HepG2 (cell line): Measurements from ENCODE around the gene PLK5.

Source experiments
- EZH2 ChIP-seq: conservative IDR thresholded peaks from 2 replicates; pipeline ENCODE4 v1.6.1; 2012; ENCODE audit warnings: mild to moderate bottlenecking, low read depth, low read length, moderate library complexity
- HOMEZ ChIP-seq: IDR thresholded peaks from 2 replicates; pipeline ENCODE4 v1.6.1; 2016; ENCODE audit warnings: low read depth
- KMT2B ChIP-seq: IDR thresholded peaks from 2 replicates; pipeline ENCODE4 v1.6.1; 2016; ENCODE audit warnings: missing genetic modification reagents, missing compliant biosample characterization
- TF ChIP-seq, protein P1 (sequence below): sonication (generic); formaldehyde crosslinking; IDR thresholded peaks from 2 replicates; pipeline ENCODE4 v1.4.0; 2020; ENCODE audit warnings: missing genetic modification reagents

DNA sequence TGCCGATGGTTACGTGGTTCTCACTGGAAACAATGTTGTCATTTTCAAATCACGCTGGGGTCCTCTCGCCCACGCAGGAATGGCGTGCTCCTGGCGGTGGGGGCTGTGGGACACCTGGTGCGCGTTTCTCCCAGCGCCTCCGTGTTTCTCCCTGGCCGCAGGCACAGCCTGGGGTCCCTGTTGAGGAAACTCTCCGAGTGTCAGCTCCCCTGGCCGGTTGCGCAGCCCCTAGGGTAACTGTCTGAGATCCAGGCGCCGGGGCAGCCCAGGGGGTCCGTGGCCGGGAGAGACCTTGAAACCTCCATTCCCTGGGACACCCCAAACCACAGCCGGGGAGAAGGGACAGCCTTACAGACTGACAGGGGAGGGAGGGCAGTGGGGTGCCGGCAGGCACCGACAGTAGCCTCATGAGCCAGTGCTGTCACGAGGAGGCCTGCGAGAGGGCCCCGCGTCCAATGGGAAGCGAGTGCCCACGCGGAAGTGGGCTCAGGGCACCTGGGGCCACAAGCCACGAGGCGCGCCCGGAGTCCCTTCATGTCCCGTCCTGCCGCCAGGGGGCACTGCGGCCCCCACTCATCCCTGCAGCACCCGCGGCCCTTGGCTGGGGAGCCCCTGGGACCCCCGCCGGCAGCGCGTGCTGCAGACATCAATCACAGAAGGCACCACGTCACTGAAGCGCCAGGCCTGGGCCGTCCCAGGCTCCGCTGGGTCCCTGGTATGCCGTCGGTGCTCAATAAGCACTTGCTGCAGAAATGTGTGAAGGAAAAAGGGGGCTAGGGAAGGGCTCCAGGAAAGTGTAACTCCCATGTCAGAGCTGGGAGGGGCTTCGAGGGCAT, 20.6 kb upstream of the PLK5 start:
- TF ChIP-seq, protein P1, sequence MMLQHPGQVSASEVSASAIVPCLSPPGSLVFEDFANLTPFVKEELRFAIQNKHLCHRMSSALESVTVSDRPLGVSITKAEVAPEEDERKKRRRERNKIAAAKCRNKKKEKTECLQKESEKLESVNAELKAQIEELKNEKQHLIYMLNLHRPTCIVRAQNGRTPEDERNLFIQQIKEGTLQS (CRISPR knock-in tag): no peak
- TF ChIP-seq HOMEZ (CRISPR knock-in tag): no peak
- TF ChIP-seq EZH2: no peak
- no peak for TF ChIP-seq KMT2B (CRISPR knock-in tag)
